Amniotic stem cell (primary cell): ENCODE measurements around the gene CCDC8.
"Not testable (repeated sequence)": the region's sequence is repeated elsewhere in the genome, so short reads cannot be mapped to it uniquely, and the experiment has no call there.

Experiments
- DNase-seq: peaks from one replicate; lab custom pipeline; 2025; lab: John Stamatoyannopoulos, UW

The CCDC8 gene, protein sequence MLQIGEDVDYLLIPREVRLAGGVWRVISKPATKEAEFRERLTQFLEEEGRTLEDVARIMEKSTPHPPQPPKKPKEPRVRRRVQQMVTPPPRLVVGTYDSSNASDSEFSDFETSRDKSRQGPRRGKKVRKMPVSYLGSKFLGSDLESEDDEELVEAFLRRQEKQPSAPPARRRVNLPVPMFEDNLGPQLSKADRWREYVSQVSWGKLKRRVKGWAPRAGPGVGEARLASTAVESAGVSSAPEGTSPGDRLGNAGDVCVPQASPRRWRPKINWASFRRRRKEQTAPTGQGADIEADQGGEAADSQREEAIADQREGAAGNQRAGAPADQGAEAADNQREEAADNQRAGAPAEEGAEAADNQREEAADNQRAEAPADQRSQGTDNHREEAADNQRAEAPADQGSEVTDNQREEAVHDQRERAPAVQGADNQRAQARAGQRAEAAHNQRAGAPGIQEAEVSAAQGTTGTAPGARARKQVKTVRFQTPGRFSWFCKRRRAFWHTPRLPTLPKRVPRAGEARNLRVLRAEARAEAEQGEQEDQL

GRCh38 chr19:46413262-46414031 lies at the start of gene CCDC8:
Gene CCDC8, minus strand, starts transcription at chr19:46413564. Its CDS starts 754 bp downstream, at chr19:46412810.
- DNase-seq, result peak; percentile 44

GRCh38 chr19:46461537-46461936 lies 48.2 kb upstream of the CCDC8 start:
- DNase-seq, result no peak

- no peak for DNase-seq
These were observed 47.6 kb upstream of the CCDC8 start for GRCh38 chr19:46460981-46461380.

DNA sequence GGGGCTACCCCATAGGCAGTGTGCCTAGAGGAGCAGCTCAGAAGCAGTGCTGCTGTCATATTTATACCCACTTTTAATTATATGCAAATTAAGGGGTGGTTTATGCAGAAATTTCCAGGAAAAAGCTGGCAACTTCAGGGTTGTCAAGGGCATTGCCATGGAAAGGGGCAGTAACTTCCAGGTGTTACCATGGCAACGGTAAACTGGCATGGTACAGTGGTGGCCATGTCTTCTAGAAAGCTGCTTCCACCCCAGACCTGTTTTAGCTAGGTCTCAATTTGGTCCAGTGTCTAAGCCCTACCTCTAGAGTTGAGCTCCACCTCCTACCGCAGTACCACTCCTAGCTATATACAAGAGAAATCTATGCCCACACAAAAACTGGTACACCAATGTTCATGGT lies 46.7 kb upstream of the CCDC8 start:
- no peak for DNase-seq

- no peak for DNase-seq
These were observed 43.6 kb upstream of the CCDC8 start for GRCh38 chr19:46456930-46457329.

GRCh38 chr19:46454244-46454643 lies 40.9 kb upstream of the CCDC8 start:
- DNase-seq, result no peak

GRCh38 chr19:46453661-46454060 lies 40.3 kb upstream of the CCDC8 start:
- DNase-seq, result no peak

- no peak for DNase-seq
These were observed 38.8 kb upstream of the CCDC8 start for GRCh38 chr19:46452186-46452585.

GRCh38 chr19:46451352-46451751 lies 38.0 kb upstream of the CCDC8 start:
- no peak for DNase-seq

GRCh38 chr19:46450737-46451136 lies 37.4 kb upstream of the CCDC8 start:
- DNase-seq, result no peak

GRCh38 chr19:46449228-46449627 lies 35.9 kb upstream of the CCDC8 start:
- no peak for DNase-seq

GRCh38 chr19:46448601-46449000 lies 35.2 kb upstream of the CCDC8 start:
- no peak for DNase-seq

- no peak for DNase-seq
These were observed 34.5 kb upstream of the CCDC8 start for GRCh38 chr19:46447824-46448223.

GRCh38 chr19:46447006-46447405 lies 33.6 kb upstream of the CCDC8 start:
- no peak for DNase-seq

DNA sequence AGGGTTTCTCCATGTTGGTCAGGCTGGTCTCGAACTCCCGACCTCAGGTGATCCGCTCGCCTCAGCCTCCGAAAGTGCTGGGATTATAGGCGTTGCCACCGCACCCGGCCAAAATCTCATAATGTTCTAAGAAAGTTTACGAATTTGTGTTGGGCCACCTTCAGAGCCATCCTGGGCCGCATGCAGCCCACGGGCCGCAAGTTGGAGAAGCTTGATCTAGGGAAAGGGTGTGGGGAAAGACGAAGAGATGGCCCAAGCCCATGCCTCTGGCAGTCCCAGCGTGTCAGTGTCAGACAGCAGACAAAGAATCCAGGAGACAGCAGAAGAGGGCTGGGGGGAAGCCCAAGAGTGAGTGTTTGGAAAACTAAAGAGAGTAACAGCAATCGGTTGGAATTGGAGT lies 32.7 kb upstream of the CCDC8 start:
- DNase-seq, result no peak

GRCh38 chr19:46442808-46443450 lies 29.6 kb upstream of the CCDC8 start:
- DNase-seq, result no peak

DNA sequence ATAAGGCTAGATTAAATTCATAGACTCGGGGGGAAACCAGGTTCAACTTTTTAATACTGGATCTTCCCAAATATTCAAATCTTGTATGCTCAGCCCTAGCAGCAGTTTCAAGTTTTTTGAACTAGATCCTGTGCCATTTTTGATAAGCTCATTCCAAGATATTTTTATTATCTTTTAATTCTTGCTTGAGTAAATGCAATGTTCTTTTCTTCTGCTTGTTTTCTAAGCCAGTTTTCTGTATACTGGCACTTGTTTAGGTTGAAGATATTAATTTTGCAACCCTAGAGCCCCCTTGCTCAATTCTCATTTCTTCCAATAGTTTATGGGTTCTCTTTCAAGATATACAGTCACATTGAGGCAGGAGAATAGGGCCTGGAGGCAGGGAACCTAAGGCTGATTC lies 28.5 kb upstream of the CCDC8 start:
- no peak for DNase-seq

- not testable (repeated sequence) for DNase-seq
These were observed 22.3 kb upstream of the CCDC8 start for GRCh38 chr19:46435689-46436088.

- no peak for DNase-seq
These were observed 21.6 kb upstream of the CCDC8 start for GRCh38 chr19:46435009-46435408.

DNA sequence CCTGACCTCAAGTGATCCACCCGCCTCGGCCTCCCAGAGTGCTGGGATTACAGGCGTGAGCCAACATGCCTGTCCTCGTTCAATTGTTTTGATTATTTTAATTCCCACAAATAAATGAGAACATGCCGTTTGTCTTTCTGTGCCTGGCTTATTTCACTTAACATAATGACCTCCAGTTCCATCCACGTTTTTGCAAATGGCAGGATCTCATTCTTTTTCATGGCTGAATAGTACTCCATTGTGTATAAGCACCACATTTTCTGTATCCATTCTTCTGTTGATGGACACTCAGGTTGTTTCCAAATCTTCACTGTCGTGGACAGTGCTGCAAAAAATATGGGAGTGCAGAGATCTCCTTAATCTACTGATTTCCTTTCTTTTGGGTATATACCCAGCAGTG lies 20.1 kb upstream of the CCDC8 start:
- DNase-seq, result not testable (repeated sequence)

GRCh38 chr19:46431824-46432223 lies 18.5 kb upstream of the CCDC8 start:
- no peak for DNase-seq

DNA sequence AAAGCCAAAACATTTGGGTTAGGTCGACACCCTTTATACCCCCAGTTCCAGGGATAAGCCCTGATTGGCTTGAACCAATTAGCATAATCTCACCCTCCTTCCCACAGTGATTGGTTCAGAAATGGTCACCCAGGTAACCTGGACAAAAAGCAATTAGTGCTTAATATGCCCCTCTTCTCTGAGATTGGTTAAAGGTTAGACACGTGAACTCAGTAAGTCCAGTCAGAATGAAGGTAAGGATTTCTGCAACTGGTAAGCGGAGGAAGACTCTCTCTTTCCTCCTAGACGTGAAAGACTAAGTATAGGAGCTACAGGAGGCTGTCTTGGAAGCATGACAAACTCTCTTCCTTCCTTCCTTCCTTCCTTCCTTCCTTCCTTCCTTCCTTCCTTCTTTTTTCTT lies 16.6 kb upstream of the CCDC8 start:
- no peak for DNase-seq
